Measurements from ENCODE around the gene FRMD4B. TPM values are rescaled to one million over a fixed set of nuclear protein-coding genes. Genes with fewer than 3 reads are reported as not detected.

FRMD4B gene
- total and polyA plus RNA-seq, 10 of the 15 experiments (the other 5 are each of a cell fraction or from before 2014, with no cell fraction given) = 3.9 to 11.4 (median 8.0) TPM

GRCh38 chr3:69252141-69252540, 133.7 kb downstream of the FRMD4B start:
- Histone ChIP-seq H3K9me3 (replicated peaks; ENCODE audit: control insufficient read depth, insufficient read depth, low read length) (no peaks in the 10 kb centered on the region), H3K27ac (ENCODE audit: control insufficient read depth, insufficient read depth) (no peak overlapping the region), H3K4me1 (ENCODE audit: control insufficient read depth, insufficient read depth, low read length) (no peaks in the 10 kb centered on the region), H3K4me2 (ENCODE audit: control insufficient read depth, insufficient read depth) (no peak overlapping the region), H3K9ac (ENCODE audit: control insufficient read depth, insufficient read depth, low read length) (no peak overlapping the region), H3K4me3 (no peak overlapping the region), H3K79me2 (ENCODE audit: control insufficient read depth, insufficient read depth, low read length) (no peaks in the 10 kb centered on the region), H3K27me3 (replicated peaks in 1 of 2; ENCODE audit: control insufficient read depth in 2 of 2, insufficient read depth in 2 of 2, low read length in 1 of 2) (no peaks in the 10 kb centered on the region; a peak in 2 of 4 replicates), H2AFZ (ENCODE audit: control insufficient read depth, low read depth, low read length) (no peak overlapping the region), H4K20me1 (ENCODE audit: control insufficient read depth, insufficient read depth) (no peaks in the 10 kb centered on the region), H3K36me3 (ENCODE audit: control insufficient read depth in 2 of 2, insufficient read depth in 2 of 2, low read length in 1 of 2) (no peaks in the 10 kb centered on the region)
- WGBS (ENCODE audit: insufficient coverage, insufficient replicate concordance, low lambda C conversion rate, missing lambda C conversion rate) = 61% methylated on average over 4 of the region's 4 CpGs
- ATAC-seq (no peak), DNase-seq (ENCODE audit: low read depth, low spot score) (no peak), FAIRE-seq (no peak)
- ChIA-PET RAD21 (ENCODE audit: unreplicated experiment) (no interaction called here), POLR2A (no interaction called here), CTCF (no interaction called here), SMC1A (ENCODE audit: uncharacterized antibody, unreplicated experiment) (interaction anchor here (1.2 kb wide), 1 partner anchor 10 kb away, joined by 3 read pairs; no protein-coding TSS in a partner anchor)
- no TSS peak for BruUV-seq (replicated peaks)
- intact Hi-C loops (cut with micrococcal nuclease; ENCODE audit: unreplicated experiment) = no loop called here
- in situ Hi-C loops (cut with MboI) = no loop called here
- TF ChIP-seq HDGF (IDR thresholded peaks at IDR 0.05) = no peak
- no peak for TF ChIP-seq BRCA1 (IDR thresholded peaks at IDR 0.05; ENCODE audit: low read depth, low read length)
- no peak for TF ChIP-seq PRDM15 (CRISPR knock-in tag; IDR thresholded peaks at IDR 0.05)
- no peak for TF ChIP-seq CBX3 (IDR thresholded peaks at IDR 0.05; ENCODE audit: borderline replicate concordance, low read depth)
- no peak for TF ChIP-seq PBX3 (IDR thresholded peaks at IDR 0.05; ENCODE audit: insufficient replicate concordance, low read depth, low read length)
- no peak for TF ChIP-seq HCFC1 (IDR thresholded peaks at IDR 0.05; ENCODE audit: low read length)
- no peak for TF ChIP-seq POU2F2 (IDR thresholded peaks at IDR 0.05; ENCODE audit: borderline replicate concordance, low read depth, low read length)
- peak; percentile 20; the same call in 1 of the 2 replicates for TF ChIP-seq SPI1 (IDR thresholded peaks at IDR 0.05; ENCODE audit: borderline replicate concordance, insufficient read depth, low read depth, low read length)
- TF ChIP-seq ASH2L (IDR thresholded peaks at IDR 0.05; ENCODE audit: borderline replicate concordance, low read depth) = no peak
